HepG2 (cell line): ENCODE data around the gene CASKIN2. TPM values are rescaled to one million over a fixed set of nuclear protein-coding genes. Genes with fewer than 3 reads are reported as not detected.
A peak's percentile ranks its signal among the peaks of the same experiment; 100 is the strongest.

Source experiments
- CEBPB ChIP-seq: IDR thresholded peaks from 2 replicates; pipeline ENCODE4 v1.6.1; 2011; ENCODE audit warnings: low read depth, low read length, improper control_type of control experiment, borderline replicate concordance
- CENPBD1 ChIP-seq: sonication (generic); formaldehyde crosslinking; IDR thresholded peaks from 2 replicates; pipeline ENCODE4 v1.8.0; 2022; ENCODE audit warnings: missing genetic modification reagents, low read depth, mild to moderate bottlenecking, borderline replicate concordance
- FLYWCH1 ChIP-seq: sonication (generic); formaldehyde crosslinking; IDR thresholded peaks from 2 replicates; pipeline ENCODE4 v1.8.1; 2023; ENCODE audit warnings: mild to moderate bottlenecking, missing genetic modification reagents
- HNRNPUL1 ChIP-seq: fragments of 200-400 bp; formaldehyde crosslinking; IDR thresholded peaks from 2 replicates; pipeline ENCODE4 v1.6.1; 2017; ENCODE audit warnings: low read depth, mild to moderate bottlenecking, low read length, moderate library complexity
- MED13 ChIP-seq: sonication (generic); formaldehyde crosslinking; IDR thresholded peaks from 2 replicates; pipeline ENCODE4 v1.5.0; 2020; ENCODE audit warnings: missing genetic modification reagents
- MYPOP ChIP-seq: sonication (generic); formaldehyde crosslinking; IDR thresholded peaks from 2 replicates; pipeline ENCODE4 v1.8.1; 2023; ENCODE audit warnings: mild to moderate bottlenecking, moderate library complexity, missing genetic modification reagents
- PCBP2 ChIP-seq: fragments of 200-400 bp; formaldehyde crosslinking; optimal IDR thresholded peaks from 2 replicates; pipeline ENCODE3; 2018; ENCODE audit warnings: low read length, low read depth; ENCODE audit not compliant: poor library complexity, severe bottlenecking
- POLR2AphosphoS5 ChIP-seq: IDR thresholded peaks from 2 replicates; pipeline ENCODE4 v1.6.1; 2012; ENCODE audit warnings: low read depth, low read length
- PRDM10 ChIP-seq: sonication (generic); formaldehyde crosslinking; IDR thresholded peaks from 2 replicates; pipeline ENCODE4 v1.4.0; 2020; ENCODE audit warnings: low read depth, missing genetic modification reagents
- TIGD3 ChIP-seq: sonication (generic); formaldehyde crosslinking; IDR thresholded peaks from 2 replicates; pipeline ENCODE4 v1.5.1; 2020; ENCODE audit warnings: mild to moderate bottlenecking, missing genetic modification reagents, borderline replicate concordance
- ZBTB21 ChIP-seq: sonication (generic); formaldehyde crosslinking; IDR thresholded peaks from 2 replicates; pipeline ENCODE4 v1.4.0; 2020; ENCODE audit warnings: missing genetic modification reagents
- ZBTB38 ChIP-seq: sonication (generic); formaldehyde crosslinking; IDR thresholded peaks from 2 replicates; pipeline ENCODE4 v1.5.1; 2020; ENCODE audit warnings: mild to moderate bottlenecking, missing genetic modification reagents
- ZBTB4 ChIP-seq: sonication (generic); formaldehyde crosslinking; IDR thresholded peaks from 2 replicates; pipeline ENCODE4 v1.4.0; 2020; ENCODE audit warnings: missing genetic modification reagents, mild to moderate bottlenecking, borderline replicate concordance
- ZFP90 ChIP-seq: sonication (generic); formaldehyde crosslinking; IDR thresholded peaks from 2 replicates; pipeline ENCODE4 v1.8.0; 2022; ENCODE audit warnings: missing genetic modification reagents, mild to moderate bottlenecking, inconsistent platforms, borderline replicate concordance
- ZMYM4 ChIP-seq: sonication (generic); formaldehyde crosslinking; IDR thresholded peaks from 2 replicates; pipeline ENCODE4 v1.8.1; 2023; ENCODE audit warnings: mild to moderate bottlenecking, missing genetic modification reagents
- ZNF547 ChIP-seq: sonication (generic); formaldehyde crosslinking; IDR thresholded peaks from 2 replicates; pipeline ENCODE4 v1.5.1; 2020; ENCODE audit warnings: mild to moderate bottlenecking, missing genetic modification reagents
- ZSCAN9 ChIP-seq: IDR thresholded peaks from 2 replicates; pipeline ENCODE4 v1.6.1; 2016; ENCODE audit warnings: borderline replicate concordance
- polyA plus RNA-seq, 8 experiments: library from polyadenylated mRNA; depleted of rRNA in 3 of 8; stranded (reverse) in 7 of 8; unstranded in 1 of 8; fragments of >200 nt; fragmentation: Illumina TruSeq in 4 of 8; extraction: Trizol in 4 of 8; gene quantifications; 2 replicates each; pipeline versions ENCODE4 v1.2.1 to v1.2.3, GENCODE V29; 2011 to 2016; ENCODE audit warnings: low read depth in 4 of 8, missing spikeins in 1 of 8, mixed read lengths in 1 of 8; ENCODE audit not compliant: insufficient read depth in 1 of 8
- total RNA-seq, 5 experiments: library from RNA; depleted of rRNA; stranded (reverse); fragments of >200 nt; fragmentation: Illumina TruSeq; extraction: Trizol; gene quantifications; 2 replicates each; pipeline ENCODE4 v1.2.3, GENCODE V29; 2016; ENCODE audit warnings: low read depth in 1 of 5

Gene CASKIN2
- total and polyA plus RNA-seq, 2 of the 13 experiments (the other 11 are each of a cell fraction or from before 2014, with no cell fraction given) = 5.2 to 7.8 TPM

- TF ChIP-seq MYPOP (peak; percentile 92), ZNF547 (CRISPR knock-in tag) (peak; percentile 92; the same call in 1 of the 2 replicates), ZBTB21 (CRISPR knock-in tag) (no peak), ZMYM4 (CRISPR knock-in tag) (peak; percentile 79), ZSCAN9 (CRISPR knock-in tag) (no peak; the same call in 1 of the 2 replicates), CEBPB (no peak), POLR2AphosphoS5 (peak; percentile 66), PRDM10 (CRISPR knock-in tag) (0 out of 2 replicates have a peak, but pooled peaks have one; percentile 82), ZBTB4 (CRISPR knock-in tag) (no peak; the same call in 1 of the 2 replicates), ZFP90 (CRISPR knock-in tag) (peak; percentile 86; the same call in 1 of the 2 replicates), PCBP2 (no peak), MED13 (no peak), TIGD3 (no peak), HNRNPUL1 (no peak), CENPBD1 (CRISPR knock-in tag) (no peak; the same call in 1 of the 2 replicates), ZBTB38 (0 out of 2 replicates have a peak, but pooled peaks have one; percentile 43), FLYWCH1 (CRISPR knock-in tag) (no peak)
These were observed 34.2 kb upstream of the CASKIN2 start (continued) for GRCh38 chr17:75549246-75550138.
